GM19043 (cell line): ENCODE results near the gene GALK2.
"Not testable (repeated sequence)": the region's sequence is repeated elsewhere in the genome, so short reads cannot be mapped to it uniquely, and the experiment has no call there.

Experiments used
- ATAC-seq: cut with Tn5 transposase; IDR thresholded peaks from one replicate; pipeline ENCODE4 v1.9.1; 2021; ENCODE audit warnings: low read depth; ENCODE audit not compliant: unreplicated experiment

The GALK2 gene

GRCh38 chr15:49328941-49329340 lies 158.9 kb downstream of the GALK2 start:
- ATAC-seq: no peak

- ATAC-seq: no peak
Observed at GRCh38 chr15:49330166-49330565, 160.1 kb downstream of the GALK2 start.

GRCh38 chr15:49331442-49331841 lies 161.4 kb downstream of the GALK2 start:
- ATAC-seq: no peak

GRCh38 chr15:49331951-49332350 lies 161.9 kb downstream of the GALK2 start:
- ATAC-seq: no peak

- no peak for ATAC-seq
Observed at GRCh38 chr15:49339656-49340055, 169.6 kb downstream of the GALK2 start.

- ATAC-seq: no peak
Observed at GRCh38 chr15:49343546-49343945, 173.5 kb downstream of the GALK2 start.

- ATAC-seq: not testable (repeated sequence)
Observed at GRCh38 chr15:49354439-49354838, 184.4 kb downstream of the GALK2 start.

- no peak for ATAC-seq
Observed at GRCh38 chr15:49361370-49361769, 191.3 kb downstream of the GALK2 start.

GRCh38 chr15:49366496-49366895 lies 196.4 kb downstream of the GALK2 start:
- ATAC-seq: no peak

GRCh38 chr15:49370782-49371181 lies 200.7 kb downstream of the GALK2 start:
- no peak for ATAC-seq

- ATAC-seq: no peak
Observed at GRCh38 chr15:49372366-49372765, 202.3 kb downstream of the GALK2 start.

- no peak for ATAC-seq
Observed at GRCh38 chr15:49379996-49380395, 209.9 kb downstream of the GALK2 start.

- no peak for ATAC-seq
Observed at GRCh38 chr15:49380912-49381311, 210.9 kb downstream of the GALK2 start.
